ENCODE measurements around the gene FSD2. TPM values are rescaled to one million over a fixed set of nuclear protein-coding genes. Genes with fewer than 3 reads are reported as not detected.

FSD2 gene
- not detected for total RNA-seq

DNA sequence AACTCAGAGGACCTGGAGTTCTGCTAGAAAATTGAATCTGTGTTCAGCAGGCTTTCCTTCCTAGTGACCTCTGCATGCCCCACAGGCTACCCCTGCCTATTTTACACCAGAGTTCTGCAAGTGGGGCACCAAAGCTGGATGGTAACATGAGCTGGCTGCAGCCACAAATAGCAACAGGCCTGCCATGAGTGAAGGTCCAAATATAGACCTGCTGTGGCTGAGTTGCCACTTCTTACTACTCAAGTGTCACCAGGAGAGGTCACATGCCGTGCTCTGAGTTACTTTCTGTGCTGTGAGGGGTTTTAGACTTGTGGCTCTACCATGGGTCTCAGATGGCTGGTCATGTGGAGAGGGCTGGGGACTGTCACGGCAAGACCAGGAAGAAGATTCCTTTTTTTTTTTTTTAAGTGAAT, at the start of gene FSD2:
Gene FSD2 (minus strand): TSS at position 76 of the 413 bp plus-strand sequence. CDS start 18,679 bp downstream, outside the sequence.
- FAIRE-seq, result no peak

DNA sequence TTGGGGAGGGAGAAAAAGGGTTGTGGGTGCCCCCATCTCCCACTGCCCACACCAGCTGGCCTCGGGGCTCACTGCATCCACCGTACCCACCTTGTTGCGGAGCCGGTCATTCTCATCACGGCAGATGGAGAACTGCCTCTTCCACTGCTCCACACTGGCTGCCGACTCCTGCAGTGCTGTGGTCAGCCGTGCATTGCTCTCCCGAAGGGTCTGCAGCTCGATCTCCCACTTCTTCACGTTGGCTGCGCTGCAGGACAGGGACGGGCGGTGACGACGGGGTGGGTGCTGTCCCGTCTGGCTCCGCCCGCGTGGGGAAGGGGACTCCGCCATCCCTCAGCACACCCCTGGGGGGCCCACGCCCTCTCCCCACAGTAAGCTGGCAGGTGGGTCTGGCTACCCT, 48.7 kb upstream of the FSD2 start:
- DNase-seq (ENCODE audit: low spot score in 2 of 2) (no peak), FAIRE-seq (no peak)

More for the DNA sequence above, at the start of gene FSD2:
- DNase-seq (ENCODE audit: low spot score in 2 of 2), result no peak

- FAIRE-seq, result no peak
These were observed 47.2 kb upstream of the FSD2 start for GRCh38 chr15:82852941-82853561.

DNA sequence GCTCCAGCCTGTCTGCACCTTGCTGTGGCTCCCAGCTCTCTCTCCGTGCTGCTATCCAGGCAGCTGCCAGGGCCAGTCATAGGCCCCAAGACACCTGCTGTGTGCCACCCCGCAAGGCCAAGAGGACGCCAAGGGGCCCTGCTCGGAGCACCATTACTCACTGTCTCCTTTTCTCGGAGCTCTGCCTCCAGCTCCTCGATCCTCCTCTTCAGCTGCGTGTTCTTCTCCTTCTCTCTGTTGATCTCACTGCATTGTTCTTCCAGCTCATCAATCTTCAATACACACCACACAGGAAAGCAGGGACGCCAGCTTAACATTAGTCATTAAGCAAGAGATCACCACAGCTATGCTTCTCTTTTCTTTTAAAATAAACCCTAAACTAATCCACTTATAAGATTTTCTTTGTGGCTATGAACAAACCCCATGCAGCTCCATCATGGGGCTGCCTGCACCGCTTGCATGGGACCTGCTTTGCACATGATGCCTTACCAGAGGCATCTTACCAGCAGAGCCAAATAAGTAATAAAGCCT, 46.2 kb upstream of the FSD2 start:
- no peak for DNase-seq (ENCODE audit: low spot score in 2 of 2)

More at GRCh38 chr15:82852941-82853561, 47.2 kb upstream of the FSD2 start:
- no peak for DNase-seq (ENCODE audit: low spot score in 2 of 2)

DNA sequence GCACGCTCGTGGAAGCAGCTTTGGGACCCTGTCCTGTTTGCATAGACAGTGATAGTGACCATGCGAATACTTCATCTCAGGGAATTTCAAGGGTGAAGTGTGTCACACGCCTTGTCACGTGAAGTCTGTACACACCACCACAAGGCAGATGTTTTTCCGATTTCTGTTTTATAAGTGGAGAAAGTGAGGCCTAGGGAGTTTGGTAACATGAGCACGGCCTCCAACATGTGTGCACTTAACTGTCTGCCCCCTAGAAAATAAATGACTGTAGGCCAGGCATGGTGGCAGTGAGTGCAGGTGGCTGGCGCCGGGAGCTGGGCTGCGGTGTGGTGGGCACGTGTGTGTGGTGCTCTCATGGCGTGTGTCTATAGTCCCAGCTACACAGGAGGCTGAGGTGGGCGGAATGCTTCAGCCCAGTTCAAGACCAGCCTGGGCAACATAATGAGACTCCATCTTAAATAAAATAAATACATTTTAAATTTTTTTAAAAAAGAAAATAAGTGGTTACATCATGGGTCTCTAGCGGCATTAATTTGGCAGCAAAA, 45.5 kb upstream of the FSD2 start:
- FAIRE-seq, result no peak
- DNase-seq (ENCODE audit: low spot score in 2 of 2), result no peak

More for the DNA sequence above, 46.2 kb upstream of the FSD2 start:
- no peak for FAIRE-seq

DNA sequence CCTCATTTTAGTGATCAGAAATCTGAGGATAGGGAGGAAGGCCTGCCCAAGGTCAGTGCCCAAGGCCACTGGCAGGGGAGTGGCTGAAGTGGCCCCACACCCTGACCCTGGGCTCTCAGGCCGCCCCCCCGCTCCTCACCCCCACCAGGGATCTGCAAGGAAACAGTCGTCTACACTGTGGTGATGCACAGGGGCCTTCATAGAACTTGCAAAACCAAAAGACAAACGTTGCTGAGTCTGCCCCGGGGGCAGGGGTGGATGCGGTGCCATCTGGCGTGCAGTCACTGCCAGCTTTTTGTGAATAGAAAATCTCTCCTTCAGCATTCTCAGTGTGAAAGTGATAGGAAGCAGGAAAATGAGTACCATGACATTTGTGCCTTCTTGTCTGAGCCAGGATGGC, 44.9 kb upstream of the FSD2 start:
- DNase-seq (ENCODE audit: low spot score in 2 of 2) (no peak), FAIRE-seq (no peak)

DNA sequence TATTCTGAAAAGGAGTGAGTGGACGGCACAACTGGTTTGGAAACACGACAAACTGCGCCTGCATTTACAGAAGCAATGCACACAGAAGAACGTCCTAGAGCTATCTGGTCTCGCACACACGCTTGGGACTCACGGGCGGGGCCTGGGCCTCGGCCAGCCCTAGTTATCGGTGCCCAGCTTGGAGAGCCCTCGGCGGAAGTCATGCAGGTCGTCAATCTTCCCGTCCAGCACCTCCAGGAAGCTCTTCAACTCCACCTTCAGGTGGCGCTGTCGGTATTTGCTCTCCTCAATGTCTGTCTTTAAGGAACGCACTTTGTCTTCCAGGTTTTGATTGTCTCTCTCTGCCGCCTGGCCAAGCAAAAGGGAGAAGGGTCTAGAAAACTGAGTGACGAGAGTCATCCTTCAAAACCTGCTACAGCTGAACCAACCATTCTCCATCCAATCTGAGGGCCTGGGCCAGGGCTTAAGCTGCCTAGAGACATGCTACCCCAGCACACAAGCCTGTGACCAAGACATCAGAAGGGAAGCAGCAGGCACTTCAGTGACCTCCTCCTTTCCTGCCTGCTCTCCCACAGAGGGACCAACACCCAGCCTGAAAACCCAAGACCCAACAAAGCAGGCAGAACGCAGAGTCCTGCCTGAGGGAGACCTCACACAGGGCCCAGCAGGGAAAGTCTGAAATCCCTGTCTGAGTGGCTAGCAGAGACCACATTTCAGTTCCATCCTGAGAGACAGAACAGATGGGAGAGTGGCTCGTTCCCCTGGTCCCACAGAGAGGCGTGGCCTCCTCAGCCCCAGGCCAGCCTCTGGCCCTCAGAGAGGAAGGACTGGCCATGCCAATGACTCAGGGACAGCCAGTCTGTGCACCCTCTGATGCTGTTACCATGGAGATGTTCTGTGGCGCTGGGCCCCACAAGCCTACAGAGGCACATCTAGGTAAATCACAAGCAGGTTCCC, 44.0 kb upstream of the FSD2 start:
- DNase-seq (ENCODE audit: low spot score in 2 of 2), result peak; percentile 24 to 62
- FAIRE-seq, result no peak

DNA sequence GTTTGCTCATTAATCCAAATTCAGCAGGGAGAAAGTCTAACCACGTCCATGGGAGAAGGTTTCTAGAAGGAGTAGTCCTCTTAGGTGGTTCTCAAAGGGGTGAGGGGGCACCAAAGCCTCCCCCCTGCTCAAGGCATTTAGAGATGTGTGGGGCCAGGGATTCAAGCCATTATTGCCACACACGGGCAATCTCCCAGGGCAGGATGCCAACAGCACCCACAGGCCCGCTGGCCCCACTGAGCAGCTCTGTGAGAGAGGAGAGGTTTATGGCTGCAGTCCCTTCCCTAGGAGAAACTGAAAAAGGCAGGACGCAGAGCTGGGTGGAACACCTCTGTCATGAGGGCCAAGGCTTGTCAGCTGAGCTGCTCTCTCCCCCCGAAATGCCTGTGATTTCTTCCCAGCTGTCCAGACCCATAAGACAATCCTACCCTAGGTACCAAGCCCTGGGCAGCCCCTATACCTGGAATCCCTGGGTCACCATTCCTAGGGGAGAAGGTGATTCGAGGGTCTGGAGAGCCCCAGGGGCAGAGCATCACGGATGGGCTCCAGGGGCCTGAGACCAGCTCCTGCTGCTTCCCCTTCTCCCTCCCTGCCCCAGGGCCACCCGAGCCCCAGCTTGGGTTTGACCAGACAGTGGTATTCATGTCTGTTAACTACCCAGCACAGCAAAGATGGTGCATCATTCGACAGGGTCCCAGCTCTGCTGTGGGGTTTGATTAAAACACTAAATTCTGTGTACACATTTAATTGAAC, 42.5 kb upstream of the FSD2 start:
- FAIRE-seq (no peak), DNase-seq (ENCODE audit: low spot score in 2 of 2) (no peak)

DNA sequence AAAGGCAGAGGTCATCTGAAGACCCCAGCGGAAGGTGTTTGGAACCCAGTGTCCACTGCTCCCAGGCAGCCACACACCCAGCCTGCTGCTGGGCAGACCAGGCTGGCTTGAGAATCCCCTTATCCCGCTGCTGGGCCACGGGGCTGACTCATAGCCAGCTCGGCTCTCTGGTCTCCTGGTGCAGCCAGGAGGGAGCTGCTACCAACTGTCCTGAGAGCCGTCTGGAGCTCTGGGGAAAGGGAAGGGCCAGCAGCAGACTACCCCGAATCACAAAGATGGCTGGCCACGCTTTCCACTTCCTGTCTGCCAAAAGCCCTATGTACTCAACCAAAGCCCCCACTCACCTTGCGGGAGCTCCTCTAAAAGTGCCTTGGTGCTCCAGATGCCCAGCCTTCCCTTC, 41.8 kb upstream of the FSD2 start:
- FAIRE-seq (no peak), DNase-seq (ENCODE audit: low spot score in 2 of 2) (no peak)

DNA sequence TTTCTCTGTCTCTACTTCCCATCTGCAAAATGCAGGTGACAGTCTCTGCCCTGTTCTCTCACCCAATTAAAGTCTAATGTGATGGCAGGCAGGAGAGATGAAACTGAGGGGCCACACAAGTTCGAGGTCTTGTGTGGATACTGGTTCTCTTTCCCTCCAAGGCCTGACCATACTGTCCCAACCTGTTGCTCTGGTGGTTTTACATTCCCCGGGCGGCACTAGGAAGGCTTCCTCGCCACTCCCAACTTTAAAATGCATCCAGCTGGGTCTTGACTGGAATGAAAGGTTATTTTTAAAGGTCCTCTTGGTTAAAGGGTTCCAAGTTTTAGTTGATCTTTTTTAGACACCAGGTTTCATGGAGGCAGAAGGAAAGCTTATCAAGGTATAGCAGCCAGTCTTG, 40.8 kb upstream of the FSD2 start:
- FAIRE-seq (no peak), DNase-seq (ENCODE audit: low spot score in 2 of 2) (no peak)

DNA sequence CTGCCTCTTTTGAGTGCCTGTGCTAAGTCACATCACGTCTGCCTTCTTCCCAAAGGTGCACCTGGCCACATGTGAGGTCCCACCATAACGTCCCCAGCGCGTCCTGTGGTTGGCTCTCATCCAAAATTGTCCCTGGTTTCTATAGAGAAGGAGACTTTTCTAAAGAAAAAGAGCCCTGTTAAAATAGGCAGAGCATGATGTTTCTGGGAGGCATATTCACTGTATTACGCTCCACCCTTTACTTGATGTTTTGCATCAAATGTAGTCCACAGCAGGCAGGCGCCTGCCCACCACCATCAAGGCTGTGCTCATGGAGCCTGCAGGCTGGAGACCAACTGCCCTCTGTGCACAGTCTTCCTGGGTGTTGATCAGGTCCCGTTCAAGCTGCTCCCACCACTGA, 39.8 kb upstream of the FSD2 start:
- DNase-seq (ENCODE audit: low spot score in 2 of 2), result no peak
- no peak for FAIRE-seq

DNA sequence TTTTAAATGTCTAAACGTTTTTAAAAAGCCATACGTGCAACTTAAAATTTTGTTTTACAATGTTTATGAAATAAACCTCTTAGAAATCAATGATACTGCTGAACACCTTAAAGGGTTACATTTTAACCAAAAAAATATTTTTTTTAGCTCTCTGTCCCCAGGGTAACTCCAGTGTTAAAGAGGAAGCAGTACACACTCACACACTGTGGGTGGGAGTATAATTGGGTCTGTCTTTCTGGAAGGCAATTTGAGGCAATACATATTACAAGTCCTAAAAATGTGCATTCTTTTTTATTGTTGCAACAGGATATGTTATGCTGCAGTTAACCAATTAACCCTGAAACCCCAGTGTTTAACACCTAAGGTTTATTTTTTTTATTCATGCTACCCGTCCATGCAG, 37.7 kb upstream of the FSD2 start:
- FAIRE-seq (no peak), DNase-seq (ENCODE audit: low spot score in 2 of 2) (no peak)

- DNase-seq (ENCODE audit: low spot score in 2 of 2) (no peak), FAIRE-seq (no peak)
These were observed 34.3 kb upstream of the FSD2 start for GRCh38 chr15:82840166-82840565.

DNA sequence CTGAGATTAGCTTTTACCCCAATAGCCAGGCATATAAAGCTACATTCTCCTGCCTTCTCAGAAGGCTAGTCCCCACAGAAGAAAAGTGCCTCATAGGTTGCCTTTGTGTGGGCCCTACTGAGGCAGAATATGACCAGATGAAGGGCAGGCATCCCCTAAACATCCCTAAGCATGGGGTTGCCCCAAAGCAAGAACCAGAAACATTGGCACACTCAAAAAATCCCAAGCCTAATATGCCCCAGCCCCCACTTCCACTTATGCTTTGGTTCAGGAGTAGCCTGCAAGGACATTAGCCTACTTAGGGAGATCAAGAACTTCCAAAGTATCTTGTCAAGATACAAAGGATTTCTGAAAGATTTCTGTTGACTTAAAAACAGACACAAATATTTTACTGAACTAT, 33.3 kb upstream of the FSD2 start:
- no peak for FAIRE-seq
- no peak for DNase-seq (ENCODE audit: low spot score in 2 of 2)

DNA sequence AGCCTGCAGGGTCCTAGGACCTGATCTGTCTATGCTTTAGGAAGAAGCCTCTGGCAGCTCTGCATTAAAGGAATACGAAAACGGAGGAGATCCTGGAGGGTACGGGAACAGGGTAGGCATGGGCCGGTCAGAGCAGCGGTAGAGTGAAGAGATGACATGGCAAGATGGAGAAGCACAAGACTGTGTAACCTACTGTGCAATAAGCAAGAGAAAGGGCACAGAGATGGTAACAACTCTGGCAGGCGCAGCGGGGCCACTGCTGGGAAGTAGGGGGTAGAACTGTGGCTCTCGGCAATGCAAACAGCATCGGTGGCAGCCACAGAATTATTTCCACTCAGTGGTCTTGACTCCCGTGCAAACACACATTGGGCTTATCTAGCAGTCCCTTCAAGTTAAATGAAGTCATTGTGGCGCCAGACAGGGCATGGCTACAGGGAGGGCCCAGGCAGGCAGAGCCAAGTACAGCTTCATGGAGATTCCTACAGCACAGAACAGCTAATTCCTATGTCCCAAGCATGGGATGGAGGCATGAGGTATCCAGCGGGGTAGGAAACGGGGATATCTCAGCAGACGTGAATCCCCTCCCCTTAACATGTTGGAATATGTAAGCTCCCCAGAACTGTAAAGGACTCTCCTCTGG, 32.3 kb upstream of the FSD2 start:
- FAIRE-seq, result no peak
- DNase-seq (ENCODE audit: low spot score in 2 of 2), result no peak

DNA sequence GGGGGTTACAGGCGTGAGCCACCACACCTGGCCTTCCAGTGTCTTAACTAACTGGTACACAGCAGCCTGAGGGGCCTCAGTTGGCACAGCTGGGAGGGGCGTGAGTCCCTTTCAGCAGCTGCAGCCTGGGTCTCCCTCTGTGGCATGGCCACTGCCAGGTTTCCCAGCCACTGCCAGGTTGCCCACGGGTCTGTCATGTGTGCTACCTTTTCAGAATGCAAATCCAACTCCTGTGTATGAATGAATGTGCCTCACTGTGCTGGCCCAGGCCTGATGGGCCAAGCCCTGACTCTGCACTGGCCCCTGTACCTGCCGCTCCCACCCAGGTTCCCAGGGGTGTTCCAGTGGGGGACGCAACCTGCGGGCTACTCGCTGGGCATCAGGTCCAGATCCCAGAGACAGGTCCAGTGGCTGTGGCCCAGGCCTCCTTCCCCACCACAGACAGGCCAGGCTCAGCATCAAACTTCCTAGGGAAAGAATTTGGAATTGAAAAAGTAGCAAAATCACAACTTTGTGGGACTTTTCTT, 29.6 kb upstream of the FSD2 start:
- DNase-seq (ENCODE audit: low spot score in 2 of 2), result no peak
- FAIRE-seq, result no peak

- no peak for FAIRE-seq
- DNase-seq (ENCODE audit: low spot score in 2 of 2), result no peak
These were observed 27.5 kb upstream of the FSD2 start for GRCh38 chr15:82833362-82833682.

- no peak for FAIRE-seq
- peak in 1 of 2 donors; percentile 47 for DNase-seq (ENCODE audit: low spot score in 2 of 2)
These were observed 26.9 kb upstream of the FSD2 start for GRCh38 chr15:82832601-82833361.
